ENCODE results near the gene CCDC190. TPM values are rescaled to one million over a fixed set of nuclear protein-coding genes. Genes with fewer than 3 reads are reported as not detected.

Gene CCDC190
- total RNA-seq, 4 donors from 2014 or later = 0.26 TPM; not detected in 3

GRCh38 chr1:162856260-162856659, 4.7 kb downstream of the CCDC190 start:
- intact Hi-C loops (cut with DNase I) = loop anchor here (5.0 kb wide), 1 partner anchor 211 kb away; the partner anchor contains the start of gene RGS4
- Histone ChIP-seq H3K27me3 (peaks cover 0 to 3% (median 0%) of the 10 kb centered on the region in 4 donors), H3K4me1 (peaks cover 0 to 10% (median 2%) of the 10 kb centered on the region in 4 donors), H3K36me3 (no peaks in the 10 kb centered on the region), H3K4me3 (no peak overlapping the region), H3K27ac (replicated peaks in 1 of 4) (no peak overlapping the region), H3K9me3 (no peaks in the 10 kb centered on the region)
- no peak for TF ChIP-seq POLR2A (IDR thresholded peaks at IDR 0.05; ENCODE audit: low read depth)
- TF ChIP-seq, protein P1, sequence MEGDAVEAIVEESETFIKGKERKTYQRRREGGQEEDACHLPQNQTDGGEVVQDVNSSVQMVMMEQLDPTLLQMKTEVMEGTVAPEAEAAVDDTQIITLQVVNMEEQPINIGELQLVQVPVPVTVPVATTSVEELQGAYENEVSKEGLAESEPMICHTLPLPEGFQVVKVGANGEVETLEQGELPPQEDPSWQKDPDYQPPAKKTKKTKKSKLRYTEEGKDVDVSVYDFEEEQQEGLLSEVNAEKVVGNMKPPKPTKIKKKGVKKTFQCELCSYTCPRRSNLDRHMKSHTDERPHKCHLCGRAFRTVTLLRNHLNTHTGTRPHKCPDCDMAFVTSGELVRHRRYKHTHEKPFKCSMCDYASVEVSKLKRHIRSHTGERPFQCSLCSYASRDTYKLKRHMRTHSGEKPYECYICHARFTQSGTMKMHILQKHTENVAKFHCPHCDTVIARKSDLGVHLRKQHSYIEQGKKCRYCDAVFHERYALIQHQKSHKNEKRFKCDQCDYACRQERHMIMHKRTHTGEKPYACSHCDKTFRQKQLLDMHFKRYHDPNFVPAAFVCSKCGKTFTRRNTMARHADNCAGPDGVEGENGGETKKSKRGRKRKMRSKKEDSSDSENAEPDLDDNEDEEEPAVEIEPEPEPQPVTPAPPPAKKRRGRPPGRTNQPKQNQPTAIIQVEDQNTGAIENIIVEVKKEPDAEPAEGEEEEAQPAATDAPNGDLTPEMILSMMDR (IDR thresholded peaks at IDR 0.05) = no peak
- TF ChIP-seq POLR2AphosphoS5 (IDR thresholded peaks at IDR 0.05) = no peak
- TF ChIP-seq EP300 (IDR thresholded peaks at IDR 0.05) = no peak
- 70% methylated on average over 2 of the region's 2 CpGs for WGBS
- no peak for DNase-seq (ENCODE audit: extremely low spot score)

DNA sequence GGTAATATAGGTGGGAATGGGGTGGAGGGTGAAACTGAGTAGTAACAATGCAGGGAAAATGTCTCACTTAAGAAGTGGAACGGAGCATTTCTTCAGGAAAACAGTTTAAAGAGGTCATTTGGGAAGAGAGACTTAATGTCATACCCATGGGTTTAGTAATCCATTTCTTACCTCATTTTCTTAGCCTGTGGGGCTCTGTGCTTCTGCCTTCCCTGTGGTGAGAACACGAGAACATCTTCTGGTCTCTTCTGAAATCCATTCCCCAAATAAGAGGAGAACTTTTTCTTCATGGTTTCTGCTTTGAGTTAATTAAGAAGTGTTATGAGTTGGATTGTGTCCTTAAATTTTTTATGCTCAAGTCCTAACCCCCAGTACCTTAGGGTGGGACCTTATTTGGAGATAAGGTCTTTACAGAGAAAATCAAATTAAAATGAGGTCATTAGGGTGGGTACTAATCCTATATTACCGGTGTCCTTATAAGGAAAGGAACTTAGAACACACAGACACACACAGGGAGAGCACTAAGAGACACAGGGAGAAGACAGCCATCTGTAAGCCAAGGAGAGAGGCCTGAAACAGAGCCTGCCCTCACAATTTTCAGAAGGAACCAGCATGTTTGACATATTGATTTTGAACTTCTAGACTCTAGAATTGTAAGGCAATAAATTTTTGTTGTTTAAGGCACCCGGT, 5.4 kb downstream of the CCDC190 start:
- no peak for DNase-seq (ENCODE audit: extremely low spot score)
- intact Hi-C loops (cut with DNase I) = loop anchor here (5.0 kb wide), 1 partner anchor 212 kb away; the partner anchor contains the start of gene RGS4

DNA sequence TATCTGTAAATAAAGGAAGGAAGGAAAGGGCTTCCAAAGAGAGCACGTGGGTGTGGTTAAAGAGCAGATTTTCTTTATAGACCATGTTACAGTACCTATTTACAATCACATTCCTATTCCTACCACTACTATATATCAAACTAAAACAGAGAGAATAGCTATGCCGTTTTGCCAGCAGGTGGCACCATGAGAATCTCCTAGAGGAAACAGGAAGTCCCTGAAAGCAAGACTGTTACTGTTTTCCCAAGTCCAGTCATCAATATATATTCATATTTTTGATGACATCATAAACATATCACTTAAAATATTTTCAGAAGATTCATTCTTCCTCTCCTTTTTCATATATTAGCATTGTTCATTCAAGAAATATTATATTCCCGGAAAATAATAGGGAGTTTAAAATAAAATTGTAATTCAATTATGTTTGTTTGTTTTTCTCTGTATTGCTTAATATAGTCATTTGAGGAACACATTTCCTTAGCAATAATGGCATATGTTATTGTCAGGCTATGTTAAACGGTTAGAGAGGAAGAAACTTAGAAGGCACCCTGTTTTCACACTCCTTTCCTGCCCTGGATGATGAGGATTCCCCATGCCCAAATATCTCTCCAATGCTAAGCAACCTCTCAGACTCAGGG, 6.6 kb downstream of the CCDC190 start:
- H3K4me3 ChIP-seq = no peak overlapping the region
- peaks cover 0 to 5% (median 0%) of the 10 kb centered on the region in 4 donors for H3K4me1 ChIP-seq
- TF ChIP-seq, protein P1 (IDR thresholded peaks at IDR 0.05) = peak; percentile 70 to 80 (median 72)
- TF ChIP-seq POLR2A (IDR thresholded peaks at IDR 0.05; ENCODE audit: low read depth) = no peak
- no peak for TF ChIP-seq POLR2AphosphoS5 (IDR thresholded peaks at IDR 0.05)
- H3K27ac ChIP-seq (replicated peaks in 1 of 4) = no peak overlapping the region
- H3K27me3 ChIP-seq = peaks cover 0 to 3% (median 0%) of the 10 kb centered on the region in 4 donors
- 29% methylated on average over 4 of the region's 4 CpGs for WGBS
- H3K36me3 ChIP-seq = no peaks in the 10 kb centered on the region
- no peak for DNase-seq (ENCODE audit: extremely low spot score)
- H3K9me3 ChIP-seq = no peaks in the 10 kb centered on the region
- intact Hi-C loops (cut with DNase I) = no loop called here

More for the DNA sequence above, 5.4 kb downstream of the CCDC190 start:
- Histone ChIP-seq H3K36me3 (no peaks in the 10 kb centered on the region), H3K27ac (replicated peaks in 1 of 4) (no peak overlapping the region), H3K4me1 (peaks cover 0 to 5% (median 0%) of the 10 kb centered on the region in 4 donors), H3K9me3 (no peaks in the 10 kb centered on the region), H3K27me3 (peaks cover 0 to 3% (median 0%) of the 10 kb centered on the region in 4 donors), H3K4me3 (no peak overlapping the region)
- TF ChIP-seq POLR2A (IDR thresholded peaks at IDR 0.05; ENCODE audit: low read depth) (no peak), EP300 (IDR thresholded peaks at IDR 0.05) (no peak), POLR2AphosphoS5 (IDR thresholded peaks at IDR 0.05) (no peak)
- TF ChIP-seq, protein P1 (IDR thresholded peaks at IDR 0.05) = no peak
- WGBS = 76% methylated on average over 4 of the region's 4 CpGs

DNA sequence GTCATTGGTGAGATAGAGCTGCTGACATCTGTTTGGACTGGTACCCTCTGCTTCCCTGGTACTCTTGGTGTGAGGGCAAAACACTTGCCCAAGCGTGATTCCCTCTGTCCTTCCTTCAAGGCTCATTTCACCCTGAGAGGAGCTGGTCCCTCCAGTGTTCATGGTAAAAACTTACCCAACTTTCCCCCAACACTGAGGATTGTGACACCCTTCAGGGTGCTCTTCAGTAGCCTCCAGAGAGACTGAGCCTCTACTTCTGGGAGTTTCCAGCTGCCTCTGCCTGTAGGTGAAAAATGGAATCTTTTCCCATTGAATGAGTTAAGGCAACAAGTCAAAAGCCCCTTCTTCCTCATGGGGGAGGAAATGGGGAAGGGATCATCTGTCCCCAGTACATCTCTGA, 9.6 kb downstream of the CCDC190 start:
- H3K36me3 ChIP-seq = no peaks in the 10 kb centered on the region
- peaks cover 0 to 3% (median 0%) of the 10 kb centered on the region in 4 donors for H3K27me3 ChIP-seq
- DNase-seq (ENCODE audit: extremely low spot score) = no peak
- intact Hi-C loops (cut with DNase I) = no loop called here
- H3K4me3 ChIP-seq = no peak overlapping the region
- H3K9me3 ChIP-seq = no peaks in the 10 kb centered on the region
- WGBS = 75% methylated on average over 1 of the region's 1 CpG
- TF ChIP-seq, protein P1 (IDR thresholded peaks at IDR 0.05) = no peak
- TF ChIP-seq POLR2AphosphoS5 (IDR thresholded peaks at IDR 0.05) = no peak
- no peak for TF ChIP-seq POLR2A (IDR thresholded peaks at IDR 0.05; ENCODE audit: low read depth)
- no peak for TF ChIP-seq EP300 (IDR thresholded peaks at IDR 0.05)
- peaks cover 0 to 3% (median 0%) of the 10 kb centered on the region in 4 donors for H3K4me1 ChIP-seq
- H3K27ac ChIP-seq (replicated peaks in 1 of 4) = no peak overlapping the region

Measured in esophagus muscularis mucosa (tissue), 4 donors.